ENCODE measurements around the gene GLRX. TPM values are rescaled to one million over a fixed set of nuclear protein-coding genes. Genes with fewer than 3 reads are reported as not detected.

The GLRX gene
- total RNA-seq, 2 experiments from 2014 or later = 60.2 to 61.1 TPM

GRCh38 chr5:95778713-95779436 lies 43.7 kb downstream of the GLRX start:
- H3K27me3 Mint-ChIP-seq = no peaks in the 10 kb centered on the region
- ChIA-PET CTCF (interaction anchor here (0.7 to 1.0 kb wide), 3 partner anchors 14 to 551 kb away, joined by 3 to 4 read pairs (median 3); no protein-coding TSS in a partner anchor), POLR2A (no interaction called here)
- H3K4me1 Mint-ChIP-seq = peaks cover 27% of the 10 kb centered on the region
- no peak overlapping the region for H3K4me3 Mint-ChIP-seq
- H3K27ac Mint-ChIP-seq = peak overlapping the region; percentile 62
- no peak for DNase-seq
- H3K9me3 Mint-ChIP-seq = no peaks in the 10 kb centered on the region
- no peaks in the 10 kb centered on the region for H3K36me3 Mint-ChIP-seq (ENCODE audit: low read depth)

GRCh38 chr5:95777441-95777840 lies 45.1 kb downstream of the GLRX start:
- H3K27ac Mint-ChIP-seq = no peak overlapping the region
- no peaks in the 10 kb centered on the region for H3K27me3 Mint-ChIP-seq
- no peaks in the 10 kb centered on the region for H3K9me3 Mint-ChIP-seq
- H3K4me1 Mint-ChIP-seq = peaks cover 27% of the 10 kb centered on the region
- no peak overlapping the region for H3K4me3 Mint-ChIP-seq
- ChIA-PET CTCF (interaction anchor here (0.9 kb wide), 1 partner anchor 497 kb away, joined by 3 read pairs; no protein-coding TSS in a partner anchor), POLR2A (no interaction called here)
- H3K36me3 Mint-ChIP-seq (ENCODE audit: low read depth) = no peaks in the 10 kb centered on the region
- no peak for DNase-seq

DNA sequence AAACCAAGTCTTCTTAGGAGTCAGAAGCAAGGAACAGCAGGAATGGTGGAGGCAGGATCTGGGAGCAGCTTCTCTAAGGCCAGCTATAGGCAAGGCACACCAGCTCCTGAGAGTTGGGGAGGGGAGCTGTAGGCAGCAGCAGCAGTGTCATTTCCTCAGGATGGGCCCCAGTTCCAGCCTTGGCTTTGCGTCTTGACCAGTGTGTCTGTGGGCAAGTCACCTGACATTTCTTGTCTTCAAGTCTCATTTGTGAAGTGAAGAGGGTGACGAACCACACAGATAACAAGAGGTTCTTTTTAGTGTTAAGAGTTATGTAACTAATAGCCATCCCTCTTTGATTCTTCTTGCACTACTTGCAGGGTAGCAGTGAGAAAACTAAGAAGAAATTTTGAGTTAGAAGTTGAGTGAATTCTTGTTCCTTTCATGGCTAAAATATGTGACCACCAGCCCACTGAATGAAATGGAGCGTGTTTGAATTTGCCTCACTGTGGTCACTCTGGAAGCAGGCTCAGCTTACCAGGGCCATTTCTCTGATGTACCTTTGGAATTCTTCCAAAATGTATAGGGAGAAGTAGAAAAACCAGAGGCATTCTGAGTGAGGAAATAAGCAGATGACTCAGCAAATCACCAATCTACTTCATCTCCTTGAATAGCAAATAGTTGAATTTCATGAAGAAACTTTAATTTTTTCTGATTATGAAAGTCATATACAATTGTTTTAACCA lies 49.0 kb downstream of the GLRX start:
- H3K27me3 Mint-ChIP-seq = peaks cover 3% of the 10 kb centered on the region
- H3K9me3 Mint-ChIP-seq = no peaks in the 10 kb centered on the region
- H3K27ac Mint-ChIP-seq = no peak overlapping the region
- H3K4me1 Mint-ChIP-seq = peaks cover 4% of the 10 kb centered on the region
- POLR2A ChIA-PET = interaction anchor here (0.6 kb wide), 1 partner anchor 61 kb away, joined by 3 read pairs; no protein-coding TSS in a partner anchor
- no peak for DNase-seq
- H3K36me3 Mint-ChIP-seq (ENCODE audit: low read depth) = no peaks in the 10 kb centered on the region
- H3K4me3 Mint-ChIP-seq = no peak overlapping the region
- CTCF ChIA-PET = interaction anchor here (0.6 to 1.4 kb wide), 3 partner anchors 11 to 16 kb away, joined by 3 to 4 read pairs (median 3); no protein-coding TSS in a partner anchor

DNA sequence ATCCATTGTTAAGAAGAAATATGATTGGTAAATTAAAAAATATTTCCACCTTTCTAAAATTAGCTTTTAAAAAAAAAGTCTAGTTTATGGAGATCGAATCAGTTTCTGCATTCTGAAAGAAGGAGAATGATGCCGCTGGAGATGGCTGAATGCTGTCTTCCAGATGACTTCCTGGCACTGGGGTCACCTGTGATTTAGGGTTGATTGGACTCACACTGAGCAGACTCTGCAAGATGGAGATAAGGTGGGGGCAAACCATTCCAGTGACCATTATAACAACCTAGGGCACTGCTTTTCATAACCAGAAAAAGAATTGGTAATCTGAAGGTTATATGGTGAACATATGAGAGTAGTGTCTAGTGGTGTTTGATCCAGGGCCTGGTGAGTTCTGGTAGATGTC lies 50.6 kb downstream of the GLRX start:
- CTCF ChIA-PET = interaction anchor here (0.9 to 4.1 kb wide), 3 partner anchors 9 to 75 kb away, joined by 3 to 20 read pairs (median 3); no protein-coding TSS in a partner anchor
- DNase-seq = no peak
- H3K9me3 Mint-ChIP-seq = no peaks in the 10 kb centered on the region
- no peaks in the 10 kb centered on the region for H3K4me1 Mint-ChIP-seq
- H3K36me3 Mint-ChIP-seq (ENCODE audit: low read depth) = no peaks in the 10 kb centered on the region
- POLR2A ChIA-PET = no interaction called here
- peaks cover 3% of the 10 kb centered on the region for H3K27me3 Mint-ChIP-seq
- no peak overlapping the region for H3K4me3 Mint-ChIP-seq
- no peak overlapping the region for H3K27ac Mint-ChIP-seq

DNA sequence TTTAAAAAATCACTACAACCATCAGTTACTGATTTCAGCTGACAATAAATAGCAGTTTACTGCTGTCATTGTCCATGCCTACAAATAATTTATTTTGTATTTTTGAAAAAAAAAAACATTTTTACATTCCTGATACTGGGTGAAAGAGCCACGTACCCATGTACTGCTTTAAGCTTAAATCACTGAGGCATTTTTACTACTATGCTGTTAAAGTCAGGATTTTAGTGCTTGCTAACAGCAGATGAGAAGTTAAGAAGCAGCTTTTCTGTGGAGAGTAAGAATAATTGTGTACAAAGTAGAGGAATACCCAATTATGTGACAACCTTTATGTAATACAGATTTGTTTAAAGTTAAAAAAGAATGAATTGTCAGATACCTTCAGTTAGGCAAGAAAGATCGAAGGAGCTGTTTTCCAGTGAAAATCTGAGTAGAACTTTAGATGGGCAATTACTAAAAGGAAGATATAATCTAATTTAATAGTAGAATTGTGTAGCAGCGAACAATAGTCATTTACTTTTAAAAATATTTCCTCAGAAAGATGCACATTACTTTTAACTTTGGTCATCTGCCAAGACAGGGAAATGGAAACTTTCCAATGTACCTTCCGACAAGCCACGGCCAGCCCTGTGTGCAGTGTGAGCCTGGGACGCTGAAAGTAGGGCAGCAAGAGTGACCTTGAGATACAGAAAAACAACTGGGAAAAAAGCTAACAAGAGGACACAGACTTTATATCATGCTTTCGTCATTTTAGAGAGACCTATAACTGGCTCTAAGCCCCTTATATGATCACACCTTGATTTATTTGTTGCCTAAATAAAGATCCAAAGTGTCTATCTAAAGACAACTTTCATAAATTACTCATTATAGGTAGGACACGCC lies 51.5 kb downstream of the GLRX start:
- no peak overlapping the region for H3K4me3 Mint-ChIP-seq
- DNase-seq = no peak
- POLR2A ChIA-PET = no interaction called here

DNA sequence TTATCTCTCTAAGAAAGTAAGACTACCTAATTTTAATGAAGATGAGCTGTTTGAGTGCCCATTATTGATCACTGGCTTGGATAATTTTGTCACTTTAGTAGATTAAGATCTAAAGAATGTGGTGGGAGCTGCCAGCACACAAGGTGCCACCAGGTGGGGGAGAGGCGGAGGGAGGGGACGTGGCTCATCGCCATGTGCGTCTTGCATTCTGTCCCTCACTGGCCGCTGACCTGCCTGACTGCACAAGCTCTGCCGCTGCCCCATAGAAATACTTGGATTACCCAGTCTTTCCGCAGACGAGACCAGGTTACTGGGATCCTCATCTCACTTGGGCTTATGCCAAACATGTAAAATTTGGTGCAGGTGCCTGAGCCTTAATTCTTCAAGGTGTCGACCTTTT lies 53.8 kb downstream of the GLRX start:
- Mint-ChIP-seq H3K27me3 (peaks cover 3% of the 10 kb centered on the region), H3K9me3 (no peaks in the 10 kb centered on the region), H3K27ac (no peak overlapping the region), H3K4me1 (no peaks in the 10 kb centered on the region), H3K36me3 (ENCODE audit: low read depth) (no peaks in the 10 kb centered on the region), H3K4me3 (no peak overlapping the region)
- no peak for DNase-seq
- ChIA-PET POLR2A (no interaction called here), CTCF (interaction anchor here (0.7 to 4.1 kb wide), 4 partner anchors 9 to 48 kb away, joined by 3 to 20 read pairs (median 4); no protein-coding TSS in a partner anchor)

More for the DNA sequence above, 51.5 kb downstream of the GLRX start:
- Mint-ChIP-seq H3K9me3 (no peaks in the 10 kb centered on the region), H3K36me3 (ENCODE audit: low read depth) (no peaks in the 10 kb centered on the region), H3K27ac (no peak overlapping the region), H3K4me1 (no peaks in the 10 kb centered on the region), H3K27me3 (peaks cover 3% of the 10 kb centered on the region)
- CTCF ChIA-PET = interaction anchor here (0.6 to 4.1 kb wide), 9 partner anchors 10 to 79 kb away, joined by 3 to 20 read pairs (median 3); no protein-coding TSS in a partner anchor

GRCh38 chr5:95763941-95764340 lies 58.6 kb downstream of the GLRX start:
- POLR2A ChIA-PET = no interaction called here
- CTCF ChIA-PET = interaction anchor here (0.8 kb wide), 1 partner anchor 15 kb away, joined by 4 read pairs; no protein-coding TSS in a partner anchor
- H3K27me3 Mint-ChIP-seq = no peaks in the 10 kb centered on the region

More at GRCh38 chr5:95763941-95764340, 58.6 kb downstream of the GLRX start:
- Mint-ChIP-seq H3K4me3 (no peak overlapping the region), H3K36me3 (ENCODE audit: low read depth) (no peaks in the 10 kb centered on the region), H3K27ac (no peak overlapping the region), H3K9me3 (no peaks in the 10 kb centered on the region), H3K4me1 (peaks cover 36% of the 10 kb centered on the region)
- DNase-seq = no peak

Other genes with a start within 250 kb of the GLRX start
- gene GPR150, start 202.6 kb downstream of the GLRX start, total RNA-seq = 1 to 10 TPM in 1 of 2 experiments, under 1 TPM in 1; 0.87 to 1.2 TPM
- 1 to 10 TPM; 5.9 to 6.2 TPM for gene RFESD, start 175.9 kb downstream of the GLRX start, total RNA-seq
- not detected for gene SPATA9, start 139.7 kb downstream of the GLRX start, total RNA-seq
- 1 to 10 TPM in 1 of 2 experiments, under 1 TPM in 1; 0.74 to 1.4 TPM for gene RHOBTB3, start 91.4 kb downstream of the GLRX start, total RNA-seq
- 10 to 100 TPM; 12.5 to 14.7 TPM for gene ELL2, start 139.1 kb upstream of the GLRX start, total RNA-seq